Esophagus squamous epithelium (tissue), 4 donors: Measurements from ENCODE around the gene SEPHS1.

ENCODE experiments used
- POLR2A ChIP-seq, 4 donors: fragments of 450-650 bp; IDR thresholded peaks; one replicate each; pipeline ENCODE4 v1.6.1; 2017; ENCODE audit warnings: antibody characterized with exemption in 4 of 4, mild to moderate bottlenecking in 4 of 4, moderate library complexity in 3 of 4
- TF ChIP-seq, protein P1 (sequence below), 6 experiments: fragments of 450-650 bp in 4 of 6; fragments of 200-600 bp in 2 of 6; sonication (generic) in 2 of 6; IDR thresholded peaks; one replicate each; pipeline ENCODE4 v1.5.1; 2016 to 2019; ENCODE audit warnings: antibody characterized with exemption in 6 of 6, mild to moderate bottlenecking in 4 of 6, moderate library complexity in 4 of 6

GRCh38 chr10:13375791-13376190 lies 27.7 kb upstream of the SEPHS1 start:
- TF ChIP-seq, protein P1, sequence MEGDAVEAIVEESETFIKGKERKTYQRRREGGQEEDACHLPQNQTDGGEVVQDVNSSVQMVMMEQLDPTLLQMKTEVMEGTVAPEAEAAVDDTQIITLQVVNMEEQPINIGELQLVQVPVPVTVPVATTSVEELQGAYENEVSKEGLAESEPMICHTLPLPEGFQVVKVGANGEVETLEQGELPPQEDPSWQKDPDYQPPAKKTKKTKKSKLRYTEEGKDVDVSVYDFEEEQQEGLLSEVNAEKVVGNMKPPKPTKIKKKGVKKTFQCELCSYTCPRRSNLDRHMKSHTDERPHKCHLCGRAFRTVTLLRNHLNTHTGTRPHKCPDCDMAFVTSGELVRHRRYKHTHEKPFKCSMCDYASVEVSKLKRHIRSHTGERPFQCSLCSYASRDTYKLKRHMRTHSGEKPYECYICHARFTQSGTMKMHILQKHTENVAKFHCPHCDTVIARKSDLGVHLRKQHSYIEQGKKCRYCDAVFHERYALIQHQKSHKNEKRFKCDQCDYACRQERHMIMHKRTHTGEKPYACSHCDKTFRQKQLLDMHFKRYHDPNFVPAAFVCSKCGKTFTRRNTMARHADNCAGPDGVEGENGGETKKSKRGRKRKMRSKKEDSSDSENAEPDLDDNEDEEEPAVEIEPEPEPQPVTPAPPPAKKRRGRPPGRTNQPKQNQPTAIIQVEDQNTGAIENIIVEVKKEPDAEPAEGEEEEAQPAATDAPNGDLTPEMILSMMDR (IDR thresholded peaks at IDR 0.05), result no peak
- TF ChIP-seq POLR2A (IDR thresholded peaks at IDR 0.05), result no peak
